HEK293T (cell line): ENCODE data around the gene ZBTB1.
"Not testable (repeated sequence)": the region's sequence is repeated elsewhere in the genome, so short reads cannot be mapped to it uniquely, and the experiment has no call there.

Experiments
- CTCF ChIA-PET: fragments of 350-600 bp; formaldehyde crosslinking; extraction: SDS; loops from one replicate; lab custom pipeline; 2021; ENCODE audit warnings: antibody characterized with exemption, inconsistent platforms; lab: Yijun Ruan, JAX
- POLR2A ChIA-PET: fragments of 350-600 bp; formaldehyde crosslinking; extraction: SDS; loops from one replicate; lab custom pipeline; 2020; ENCODE audit warnings: antibody characterized with exemption, inconsistent platforms; lab: Yijun Ruan, JAX
- DNase-seq: peaks from one replicate; pipeline ENCODE4 v3.0.0; 2012; ENCODE audit warnings: mixed read lengths; ENCODE audit errors: extremely low spot score
- ARNT ChIP-seq: fragments of 450-650 bp; IDR thresholded peaks from 2 replicates; pipeline ENCODE4 v1.6.1; 2017; ENCODE audit warnings: mild to moderate bottlenecking
- BHLHE40 ChIP-seq: fragments of 450-650 bp; IDR thresholded peaks from 2 replicates; pipeline ENCODE4 v1.6.1; 2016; ENCODE audit warnings: mild to moderate bottlenecking, moderate library complexity, borderline replicate concordance
- CTBP1 ChIP-seq: fragments of 450-650 bp; IDR thresholded peaks from 2 replicates; pipeline ENCODE4 v1.6.1; 2016; ENCODE audit warnings: borderline replicate concordance
- ELF4 ChIP-seq: fragments of 450-650 bp; IDR thresholded peaks from 2 replicates; pipeline ENCODE4 v1.6.1; 2017; ENCODE audit warnings: antibody characterized with exemption
- FOXA1 ChIP-seq: fragments of 450-650 bp; IDR thresholded peaks from 2 replicates; pipeline ENCODE4 v1.6.1; 2016; ENCODE audit warnings: mild to moderate bottlenecking
- FOXK2 ChIP-seq: fragments of 450-650 bp; IDR thresholded peaks from 2 replicates; pipeline ENCODE4 v1.6.1; 2016; ENCODE audit warnings: mild to moderate bottlenecking
- FOXM1 ChIP-seq: fragments of 450-650 bp; IDR thresholded peaks from 2 replicates; pipeline ENCODE4 v1.6.1; 2017; ENCODE audit warnings: mild to moderate bottlenecking, borderline replicate concordance
- HDGF ChIP-seq: fragments of 450-650 bp; IDR thresholded peaks from 2 replicates; pipeline ENCODE4 v1.6.1; 2017; ENCODE audit warnings: antibody characterized with exemption, borderline replicate concordance
- L3MBTL2 ChIP-seq: fragments of 450-650 bp; conservative IDR thresholded peaks from 2 replicates; pipeline ENCODE4 v1.6.1; 2016; ENCODE audit warnings: mild to moderate bottlenecking
- LEF1 ChIP-seq: fragments of 450-650 bp; IDR thresholded peaks from 2 replicates; pipeline ENCODE4 v1.6.1; 2017; ENCODE audit warnings: mild to moderate bottlenecking, borderline replicate concordance
- NFRKB ChIP-seq: fragments of 450-650 bp; IDR thresholded peaks from 2 replicates; pipeline ENCODE4 v1.6.1; 2016; ENCODE audit warnings: mild to moderate bottlenecking, moderate library complexity
- SP1 ChIP-seq: fragments of 450-650 bp; IDR thresholded peaks from 2 replicates; pipeline ENCODE4 v1.6.1; 2017
- SUZ12 ChIP-seq: fragments of 450-650 bp; IDR thresholded peaks from 2 replicates; pipeline ENCODE4 v1.6.1; 2016; ENCODE audit warnings: mild to moderate bottlenecking
- TARDBP ChIP-seq: fragments of 450-650 bp; IDR thresholded peaks from 2 replicates; pipeline ENCODE4 v1.6.1; 2016
- ZNF384 ChIP-seq: fragments of 450-650 bp; IDR thresholded peaks from 2 replicates; pipeline ENCODE4 v1.6.1; 2016
- TF ChIP-seq, protein P1 (sequence below): fragments of 450-650 bp; IDR thresholded peaks from 2 replicates; pipeline ENCODE4 v1.6.1; 2016

The ZBTB1 gene

GRCh38 chr14:64513271-64513670 lies 8.7 kb downstream of the ZBTB1 start:
- CTCF ChIA-PET, result no interaction called here
- TF ChIP-seq FOXM1 (no peak), ARNT (no peak), SUZ12 (no peak), SP1 (no peak), BHLHE40 (no peak), CTBP1 (no peak), L3MBTL2 (no peak), LEF1 (no peak), ZNF384 (no peak), HDGF (no peak), FOXK2 (no peak)
- TF ChIP-seq, protein P1, sequence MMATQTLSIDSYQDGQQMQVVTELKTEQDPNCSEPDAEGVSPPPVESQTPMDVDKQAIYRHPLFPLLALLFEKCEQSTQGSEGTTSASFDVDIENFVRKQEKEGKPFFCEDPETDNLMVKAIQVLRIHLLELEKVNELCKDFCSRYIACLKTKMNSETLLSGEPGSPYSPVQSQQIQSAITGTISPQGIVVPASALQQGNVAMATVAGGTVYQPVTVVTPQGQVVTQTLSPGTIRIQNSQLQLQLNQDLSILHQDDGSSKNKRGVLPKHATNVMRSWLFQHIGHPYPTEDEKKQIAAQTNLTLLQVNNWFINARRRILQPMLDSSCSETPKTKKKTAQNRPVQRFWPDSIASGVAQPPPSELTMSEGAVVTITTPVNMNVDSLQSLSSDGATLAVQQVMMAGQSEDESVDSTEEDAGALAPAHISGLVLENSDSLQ, result no peak
- no peak for DNase-seq
- POLR2A ChIA-PET, result no interaction called here

DNA sequence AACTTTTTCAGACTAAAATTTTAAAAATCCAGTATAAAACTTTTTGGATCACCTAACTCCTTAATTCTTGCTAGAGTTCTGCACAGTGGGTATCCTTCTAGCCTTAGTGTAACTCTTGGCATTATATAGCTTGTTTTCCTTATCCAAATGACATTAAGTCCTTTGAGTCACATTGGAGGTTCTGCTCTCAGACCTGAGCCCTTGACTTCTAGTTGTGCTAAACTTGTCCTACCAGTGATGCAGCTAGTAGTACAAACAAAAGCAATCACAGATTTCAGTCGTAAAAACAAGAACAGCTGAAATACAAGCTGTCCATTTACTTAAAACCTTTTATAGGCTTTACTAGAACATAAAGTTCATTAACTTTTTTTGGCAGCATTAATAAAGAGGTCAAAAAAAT lies 10.5 kb downstream of the ZBTB1 start:
- DNase-seq, result no peak
- TF ChIP-seq, protein P1, result no peak
- TF ChIP-seq ARNT (no peak), CTBP1 (no peak), NFRKB (no peak), FOXM1 (no peak), BHLHE40 (no peak), L3MBTL2 (no peak), ZNF384 (no peak), SUZ12 (no peak)
- ChIA-PET POLR2A (interaction anchor here (1.0 to 2.2 kb wide), 3 partner anchors 9 to 127 kb away, joined by 3 to 6 read pairs (median 3); partner anchors contain the start of gene ZBTB1), CTCF (interaction anchor here (0.6 to 1.2 kb wide), 2 partner anchors 11 to 173 kb away, joined by 3 read pairs; partner anchors contain the start of gene ZBTB1)

DNA sequence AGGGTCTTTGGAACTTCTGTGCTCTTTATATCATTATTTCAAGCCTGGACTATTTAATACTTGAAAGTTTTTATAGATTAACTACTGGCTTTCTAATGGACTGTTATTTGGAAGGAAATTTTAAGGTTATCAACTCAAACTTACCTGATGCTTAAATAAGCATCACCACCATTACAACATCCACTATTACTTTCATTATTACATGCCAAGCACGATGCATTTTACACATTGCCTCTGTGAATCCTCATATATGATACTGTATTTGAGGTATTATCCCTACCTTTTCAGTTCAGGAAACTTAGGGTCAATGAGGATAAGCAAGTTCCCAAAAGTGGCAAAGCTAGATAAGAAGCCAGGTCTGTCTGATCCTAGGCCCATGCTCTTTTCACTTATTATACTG lies 12.4 kb downstream of the ZBTB1 start:
- ChIA-PET POLR2A (interaction anchor here (1.1 kb wide), 1 partner anchor 13 kb away, joined by 3 read pairs; the partner anchor contains the start of gene ZBTB1), CTCF (no interaction called here)
- DNase-seq, result no peak
- no peak for TF ChIP-seq ARNT
- no peak for TF ChIP-seq ZNF384
- no peak for TF ChIP-seq FOXK2
- TF ChIP-seq LEF1, result no peak
- TF ChIP-seq FOXM1, result no peak
- no peak for TF ChIP-seq NFRKB
- TF ChIP-seq HDGF, result no peak
- TF ChIP-seq SUZ12, result no peak
- no peak for TF ChIP-seq SP1
- TF ChIP-seq L3MBTL2, result no peak
- TF ChIP-seq ELF4, result no peak
- no peak for TF ChIP-seq FOXA1

GRCh38 chr14:64517667-64518066 lies 13.1 kb downstream of the ZBTB1 start:
- CTCF ChIA-PET, DNase-seq: not testable (repeated sequence)
- POLR2A ChIA-PET, result interaction anchor here (1.4 kb wide), 1 partner anchor 23 kb away, joined by 4 read pairs; the partner anchor contains the start of gene HSPA2

GRCh38 chr14:64518229-64518628 lies 13.7 kb downstream of the ZBTB1 start:
- no peak for TF ChIP-seq FOXA1
- no peak for TF ChIP-seq TARDBP
- TF ChIP-seq, protein P1, result no peak
- no peak for TF ChIP-seq FOXM1
- no peak for TF ChIP-seq LEF1
- TF ChIP-seq ELF4, result no peak
- no peak for TF ChIP-seq ARNT
- no peak for TF ChIP-seq NFRKB
- TF ChIP-seq ZNF384, result no peak
- TF ChIP-seq HDGF, result no peak
- no peak for TF ChIP-seq SUZ12
- TF ChIP-seq FOXK2, result no peak
- TF ChIP-seq SP1, result no peak
- TF ChIP-seq CTBP1, result no peak
- no peak for TF ChIP-seq L3MBTL2
- TF ChIP-seq BHLHE40, result no peak
- ChIA-PET POLR2A (interaction anchor here (1.4 kb wide), 1 partner anchor 22 kb away, joined by 4 read pairs; the partner anchor contains the start of gene HSPA2), CTCF (no interaction called here)
- no peak for DNase-seq

GRCh38 chr14:64520699-64521098 lies 16.1 kb downstream of the ZBTB1 start:
- CTCF ChIA-PET, result interaction anchor here (0.7 to 1.7 kb wide), 2 partner anchors 10 to 113 kb away, joined by 5 to 8 read pairs; no protein-coding TSS in a partner anchor
- POLR2A ChIA-PET, result interaction anchor here (0.9 to 1.3 kb wide), 2 partner anchors 16 to 20 kb away, joined by 5 to 8 read pairs; partner anchors contain the start of genes HSPA2 and ZBTB1
- no peak for DNase-seq
- TF ChIP-seq HDGF, result no peak
- TF ChIP-seq BHLHE40, result no peak
- TF ChIP-seq ARNT, result no peak
- TF ChIP-seq, protein P1, result no peak
- no peak for TF ChIP-seq ZNF384
- no peak for TF ChIP-seq FOXM1
- TF ChIP-seq TARDBP, result no peak
- no peak for TF ChIP-seq SP1
- no peak for TF ChIP-seq CTBP1
- TF ChIP-seq LEF1, result no peak
- TF ChIP-seq L3MBTL2, result no peak
- no peak for TF ChIP-seq ELF4
- TF ChIP-seq NFRKB, result no peak
- no peak for TF ChIP-seq FOXA1
- TF ChIP-seq SUZ12, result no peak
- no peak for TF ChIP-seq FOXK2
